Astrocyte (in vitro differentiated cells and primary cell): ENCODE measurements around the gene CHD3.

Experiments
- CTCF ChIP-seq: IDR thresholded peaks from 2 replicates; pipeline ENCODE4 v1.5.1; 2011; ENCODE audit warnings: low read depth, mild to moderate bottlenecking, inconsistent platforms, low read length, moderate library complexity; ENCODE audit not compliant: insufficient read depth
- EZH2 ChIP-seq: IDR thresholded peaks from 2 replicates; pipeline ENCODE4 v1.6.1; 2012; ENCODE audit warnings: mild to moderate bottlenecking, low read length, inconsistent platforms; ENCODE audit not compliant: insufficient read depth

GRCh38 chr17:7922845-7923628 lies 34.4 kb downstream of the CHD3 start:
- TF ChIP-seq CTCF (no peak), EZH2 (no peak)
